Neural cell (in vitro differentiated cells): ENCODE data around the gene KDM4B.

Experiments
- CTCF ChIP-seq: fragments of 450-650 bp; IDR thresholded peaks from 2 replicates; pipeline ENCODE4 v1.5.1; 2014; ENCODE audit warnings: antibody characterized with exemption, mild to moderate bottlenecking, moderate library complexity; ENCODE audit not compliant: poor library complexity, severe bottlenecking
- POLR2AphosphoS5 ChIP-seq: IDR thresholded peaks from 2 replicates; pipeline ENCODE4 v1.6.1; 2012
- REST ChIP-seq: IDR thresholded peaks from 2 replicates; pipeline ENCODE4 v1.6.1; 2012; ENCODE audit warnings: borderline replicate concordance

GRCh38 chr19:5071579-5071978 is 102.7 kb downstream of the KDM4B start:
- TF ChIP-seq CTCF (no peak), REST (no peak), POLR2AphosphoS5 (no peak)
